GM23338 (cell line): ENCODE measurements around the gene ZBTB12. TPM values are rescaled to one million over a fixed set of nuclear protein-coding genes. Genes with fewer than 3 reads are reported as not detected.

Source experiments
- ATAC-seq: fragments of 200-7000 bp; cut with Tn5 transposase; 3 replicates; pipeline ENCODE4 v1.9.1; 2020
- DNase-seq: peaks from one replicate; pipeline ENCODE4 v3.0.0-alpha.2; 2015; ENCODE audit warnings: low spot score
- H2AFZ ChIP-seq: fragments of 200-600 bp; sonication (generic); 2 replicates; pipeline ENCODE4 v1.8.0; 2016; ENCODE audit warnings: antibody characterized with exemption, mild to moderate bottlenecking, moderate library complexity
- H3F3A ChIP-seq: fragments of 200-600 bp; sonication (generic); replicated peaks from 2 replicates; pipeline ENCODE4 v1.8.0; 2017; ENCODE audit warnings: antibody characterized with exemption, mixed run types, low read depth
- H3K27ac ChIP-seq: fragments of 200-600 bp; sonication (generic); 2 replicates; pipeline ENCODE4 v1.6.1; 2016; ENCODE audit warnings: low read depth
- H3K27me3 ChIP-seq: fragments of 200-600 bp; sonication (generic); 2 replicates; pipeline ENCODE4 v1.8.0; 2016; ENCODE audit warnings: mild to moderate bottlenecking, mixed run types, moderate library complexity; ENCODE audit not compliant: insufficient read depth
- H3K36me3 ChIP-seq: fragments of 200-600 bp; sonication (generic); 2 replicates; pipeline ENCODE4 v1.8.0; 2016; ENCODE audit warnings: mild to moderate bottlenecking; ENCODE audit not compliant: insufficient read depth
- H3K4me1 ChIP-seq: fragments of 200-600 bp; sonication (generic); 2 replicates; pipeline ENCODE4 v1.8.0; 2016; ENCODE audit warnings: mild to moderate bottlenecking, moderate library complexity; ENCODE audit not compliant: insufficient read depth
- H3K4me2 ChIP-seq: fragments of 200-600 bp; sonication (generic); 2 replicates; pipeline ENCODE4 v1.7.1; 2017; ENCODE audit warnings: mixed run types
- H3K4me3 ChIP-seq: fragments of 200-600 bp; sonication (generic); 2 replicates; pipeline ENCODE4 v1.6.1; 2016; ENCODE audit warnings: mixed run types
- H3K79me2 ChIP-seq: fragments of 200-600 bp; sonication (generic); replicated peaks from 2 replicates; pipeline ENCODE4 v1.8.0; 2017; ENCODE audit warnings: mild to moderate bottlenecking; ENCODE audit not compliant: insufficient read depth
- H3K9me2 ChIP-seq: fragments of 200-600 bp; sonication (generic); 2 replicates; pipeline ENCODE4 v1.8.0; 2017; ENCODE audit not compliant: insufficient read depth
- H4K20me1 ChIP-seq: fragments of 200-600 bp; sonication (generic); replicated peaks from 2 replicates; pipeline ENCODE4 v1.8.0; 2017; ENCODE audit warnings: mild to moderate bottlenecking; ENCODE audit not compliant: insufficient read depth
- H3K27ac Mint-ChIP-seq: 2 replicates; pipeline ENCODE4 v1.8.0; 2020; ENCODE audit warnings: inconsistent platforms, mild to moderate bottlenecking, moderate library complexity, mixed read lengths
- H3K27me3 Mint-ChIP-seq: 3 replicates; pipeline ENCODE4 v1.8.0; 2022; ENCODE audit warnings: low read depth, mild to moderate bottlenecking, moderate library complexity, mixed read lengths, inconsistent platforms; ENCODE audit not compliant: insufficient read depth, poor library complexity
- H3K36me3 Mint-ChIP-seq: 3 replicates; pipeline ENCODE4 v1.8.0; 2021; ENCODE audit warnings: low read depth, mild to moderate bottlenecking, inconsistent platforms, moderate library complexity, mixed read lengths
- H3K4me1 Mint-ChIP-seq: 3 replicates; pipeline ENCODE4 v1.8.0; 2020; ENCODE audit warnings: mild to moderate bottlenecking, inconsistent platforms, mixed read lengths
- H3K4me3 Mint-ChIP-seq: 3 replicates; pipeline ENCODE4 v1.8.0; 2021; ENCODE audit warnings: moderate library complexity, mild to moderate bottlenecking, inconsistent platforms, mixed read lengths
- H3K9me3 Mint-ChIP-seq: 3 replicates; pipeline ENCODE4 v1.8.0; 2020; ENCODE audit warnings: moderate library complexity, mild to moderate bottlenecking, inconsistent platforms, mixed read lengths
- CREB1 ChIP-seq: fragments of 250-450 bp; sonication (Bioruptor Pico); IDR thresholded peaks from 2 replicates; pipeline ENCODE4 v1.5.0; 2020; ENCODE audit warnings: low read depth, mild to moderate bottlenecking, moderate library complexity
- CTCF ChIP-seq, 2 experiments: fragments of 200-600 bp in 1 of 2; sonication (generic) in 1 of 2; conservative IDR thresholded peaks; 2 replicates each; pipeline versions ENCODE4 v1.5.1 to v1.6.1; 2016 to 2017; ENCODE audit warnings: antibody characterized with exemption in 2 of 2, low read depth in 2 of 2, mild to moderate bottlenecking in 2 of 2, moderate library complexity in 1 of 2
- ETS1 ChIP-seq: IDR thresholded peaks from 2 replicates; pipeline ENCODE4 v1.6.1; 2016; ENCODE audit warnings: antibody characterized with exemption
- EZH2 ChIP-seq: fragments of 200-600 bp; sonication (generic); IDR thresholded peaks from one replicate; pipeline ENCODE4 v1.8.0; 2017; ENCODE audit warnings: antibody characterized with exemption, mild to moderate bottlenecking, low read depth; ENCODE audit not compliant: unreplicated experiment
- EZH2phosphoT487 ChIP-seq: fragments of 200-600 bp; sonication (generic); IDR thresholded peaks from one replicate; pipeline ENCODE4 v1.8.1; 2018; ENCODE audit warnings: antibody characterized with exemption; ENCODE audit not compliant: unreplicated experiment
- JUNB ChIP-seq: IDR thresholded peaks from one replicate; pipeline ENCODE4 v1.6.1; 2016; ENCODE audit warnings: antibody characterized with exemption; ENCODE audit not compliant: unreplicated experiment
- NANOG ChIP-seq: IDR thresholded peaks from 2 replicates; pipeline ENCODE4 v1.6.1; 2016; ENCODE audit warnings: antibody characterized with exemption, borderline replicate concordance
- POLR2AphosphoS5 ChIP-seq: IDR thresholded peaks from 2 replicates; pipeline ENCODE4 v1.6.1; 2016; ENCODE audit warnings: antibody characterized with exemption, low read depth
- STAT1 ChIP-seq: IDR thresholded peaks from one replicate; pipeline ENCODE4 v1.6.1; 2016; ENCODE audit warnings: antibody characterized with exemption; ENCODE audit not compliant: unreplicated experiment
- ZNF114 ChIP-seq: fragments of 250-450 bp; sonication (Bioruptor Pico); IDR thresholded peaks from 2 replicates; pipeline ENCODE4 v1.5.0; 2020; ENCODE audit warnings: mild to moderate bottlenecking, moderate library complexity
- ZNF331 ChIP-seq: fragments of 250-450 bp; sonication (Bioruptor Pico); IDR thresholded peaks from 2 replicates; pipeline ENCODE4 v1.5.0; 2020; ENCODE audit warnings: low read depth, mild to moderate bottlenecking, moderate library complexity
- ZNF462 ChIP-seq: fragments of 250-450 bp; sonication (Bioruptor Pico); IDR thresholded peaks from 2 replicates; pipeline ENCODE4 v1.5.0; 2020; ENCODE audit warnings: mild to moderate bottlenecking, moderate library complexity
- polyA plus RNA-seq: library from polyadenylated mRNA; unstranded; fragments of >200 nt; fragmentation: Nextera tagmentation; extraction: Ambion mirVana; gene quantifications from 2 replicates; pipeline ENCODE4 v1.2.1, GENCODE V29; 2016
- total RNA-seq: library from RNA; depleted of rRNA; stranded (reverse); fragments of >200 nt; shearing (Covaris generic); gene quantifications from 2 replicates; pipeline ENCODE4 v1.2.3, GENCODE V29; 2014
- TF ChIP-seq, protein P1 (sequence below): IDR thresholded peaks from one replicate; pipeline ENCODE4 v1.6.1; 2018; ENCODE audit warnings: antibody characterized with exemption; ENCODE audit not compliant: unreplicated experiment

The ZBTB12 gene
- total and polyA plus RNA-seq, 2 experiments from 2014 or later, result 0.18 to 14.4 TPM

GRCh38 chr6:31946370-31946885 lies 44.5 kb upstream of the ZBTB12 start:
- no peaks in the 10 kb centered on the region for H3K36me3 ChIP-seq
- H3K79me2 ChIP-seq, result no peaks in the 10 kb centered on the region
- H3F3A ChIP-seq, result no peaks in the 10 kb centered on the region
- DNase-seq (no peak), ATAC-seq (no peak)
- H3K4me3 ChIP-seq, result no peak overlapping the region
- Mint-ChIP-seq H3K27me3 (peaks cover 26% of the 10 kb centered on the region), H3K36me3 (peaks cover 3% of the 10 kb centered on the region), H3K4me3 (no peak overlapping the region; the same call in 2 of the 3 replicates), H3K4me1 (no peaks in the 10 kb centered on the region; the same call in 1 of the 3 replicates), H3K27ac (no peak overlapping the region), H3K9me3 (peaks cover 3% of the 10 kb centered on the region; the same call in 1 of the 3 replicates)
- no peaks in the 10 kb centered on the region for H4K20me1 ChIP-seq
- no peak for TF ChIP-seq EZH2
- TF ChIP-seq CREB1, result no peak
- no peak for TF ChIP-seq CTCF (conservative IDR thresholded peaks at IDR 0.05; ENCODE audit: low read depth in 2 of 2)
- no peak for TF ChIP-seq ZNF331 (CRISPR knock-in tag)
- TF ChIP-seq NANOG, result no peak
- TF ChIP-seq ZNF114 (CRISPR knock-in tag), result no peak
- TF ChIP-seq ETS1, result no peak
- TF ChIP-seq STAT1, result no peak
- TF ChIP-seq, protein P1, sequence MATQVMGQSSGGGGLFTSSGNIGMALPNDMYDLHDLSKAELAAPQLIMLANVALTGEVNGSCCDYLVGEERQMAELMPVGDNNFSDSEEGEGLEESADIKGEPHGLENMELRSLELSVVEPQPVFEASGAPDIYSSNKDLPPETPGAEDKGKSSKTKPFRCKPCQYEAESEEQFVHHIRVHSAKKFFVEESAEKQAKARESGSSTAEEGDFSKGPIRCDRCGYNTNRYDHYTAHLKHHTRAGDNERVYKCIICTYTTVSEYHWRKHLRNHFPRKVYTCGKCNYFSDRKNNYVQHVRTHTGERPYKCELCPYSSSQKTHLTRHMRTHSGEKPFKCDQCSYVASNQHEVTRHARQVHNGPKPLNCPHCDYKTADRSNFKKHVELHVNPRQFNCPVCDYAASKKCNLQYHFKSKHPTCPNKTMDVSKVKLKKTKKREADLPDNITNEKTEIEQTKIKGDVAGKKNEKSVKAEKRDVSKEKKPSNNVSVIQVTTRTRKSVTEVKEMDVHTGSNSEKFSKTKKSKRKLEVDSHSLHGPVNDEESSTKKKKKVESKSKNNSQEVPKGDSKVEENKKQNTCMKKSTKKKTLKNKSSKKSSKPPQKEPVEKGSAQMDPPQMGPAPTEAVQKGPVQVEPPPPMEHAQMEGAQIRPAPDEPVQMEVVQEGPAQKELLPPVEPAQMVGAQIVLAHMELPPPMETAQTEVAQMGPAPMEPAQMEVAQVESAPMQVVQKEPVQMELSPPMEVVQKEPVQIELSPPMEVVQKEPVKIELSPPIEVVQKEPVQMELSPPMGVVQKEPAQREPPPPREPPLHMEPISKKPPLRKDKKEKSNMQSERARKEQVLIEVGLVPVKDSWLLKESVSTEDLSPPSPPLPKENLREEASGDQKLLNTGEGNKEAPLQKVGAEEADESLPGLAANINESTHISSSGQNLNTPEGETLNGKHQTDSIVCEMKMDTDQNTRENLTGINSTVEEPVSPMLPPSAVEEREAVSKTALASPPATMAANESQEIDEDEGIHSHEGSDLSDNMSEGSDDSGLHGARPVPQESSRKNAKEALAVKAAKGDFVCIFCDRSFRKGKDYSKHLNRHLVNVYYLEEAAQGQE, result no peak
- no peak for TF ChIP-seq JUNB
- TF ChIP-seq POLR2AphosphoS5, result no peak
- TF ChIP-seq ZNF462 (CRISPR knock-in tag), result no peak
- no peak for TF ChIP-seq EZH2phosphoT487
- H3K9me2 ChIP-seq, result no peaks in the 10 kb centered on the region
- no peak overlapping the region for H3K27ac ChIP-seq
- no peak overlapping the region for H3K4me2 ChIP-seq
- H3K4me1 ChIP-seq, result no peaks in the 10 kb centered on the region
- H2AFZ ChIP-seq, result no peak overlapping the region
- no peaks in the 10 kb centered on the region for H3K27me3 ChIP-seq
